NCI-H82 treated with DMSO at 0.1 percent for 48 hours (cell line): ENCODE measurements around the gene EPN2.

Experiments
- DNase-seq: peaks from one replicate; lab custom pipeline; 2025; ENCODE audit not compliant: unreplicated experiment; lab: John Stamatoyannopoulos, UW

Gene EPN2

DNA sequence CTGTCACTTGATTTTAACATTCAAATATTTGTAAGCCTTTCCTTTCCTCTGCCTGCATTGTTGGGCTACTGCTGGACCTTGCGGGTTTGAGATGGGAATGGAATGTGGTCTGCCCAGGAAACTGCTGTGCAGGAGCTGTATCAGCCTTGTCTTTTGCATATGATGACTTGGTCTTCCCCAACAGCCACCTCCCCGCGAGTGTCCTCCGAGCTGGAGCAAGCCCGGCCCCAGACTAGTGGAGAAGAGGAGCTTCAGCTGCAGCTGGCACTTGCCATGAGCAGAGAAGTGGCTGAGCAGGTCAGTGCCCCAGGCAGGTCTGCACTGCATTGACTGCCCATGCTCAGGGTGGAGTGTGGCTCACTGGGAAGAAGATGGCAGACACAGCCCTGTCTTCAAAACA, 72.5 kb downstream of the EPN2 start:
- no peak for DNase-seq

DNA sequence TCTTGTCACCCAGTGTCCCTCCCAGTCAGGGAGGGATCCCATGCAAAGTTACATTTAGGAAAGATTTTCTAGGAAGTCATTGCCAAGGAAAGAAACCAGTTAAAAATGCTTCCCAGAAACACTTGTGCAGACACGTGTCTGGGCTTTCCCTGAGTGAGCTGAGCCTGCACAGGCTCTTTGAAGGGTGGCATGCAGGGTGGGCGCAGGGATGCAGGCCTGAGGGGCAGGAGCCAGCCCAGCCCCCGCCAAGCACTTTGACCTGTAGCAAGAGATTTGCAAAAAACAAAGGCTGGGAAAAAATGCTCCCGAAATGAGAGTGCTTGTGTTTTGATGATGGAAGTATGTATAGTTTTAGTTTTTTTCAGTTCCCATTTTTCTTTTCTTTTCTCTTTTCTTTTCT, 73.0 kb downstream of the EPN2 start:
- no peak for DNase-seq

- no peak for DNase-seq
Measured at GRCh38 chr17:19311016-19311415, 73.8 kb downstream of the EPN2 start.

DNA sequence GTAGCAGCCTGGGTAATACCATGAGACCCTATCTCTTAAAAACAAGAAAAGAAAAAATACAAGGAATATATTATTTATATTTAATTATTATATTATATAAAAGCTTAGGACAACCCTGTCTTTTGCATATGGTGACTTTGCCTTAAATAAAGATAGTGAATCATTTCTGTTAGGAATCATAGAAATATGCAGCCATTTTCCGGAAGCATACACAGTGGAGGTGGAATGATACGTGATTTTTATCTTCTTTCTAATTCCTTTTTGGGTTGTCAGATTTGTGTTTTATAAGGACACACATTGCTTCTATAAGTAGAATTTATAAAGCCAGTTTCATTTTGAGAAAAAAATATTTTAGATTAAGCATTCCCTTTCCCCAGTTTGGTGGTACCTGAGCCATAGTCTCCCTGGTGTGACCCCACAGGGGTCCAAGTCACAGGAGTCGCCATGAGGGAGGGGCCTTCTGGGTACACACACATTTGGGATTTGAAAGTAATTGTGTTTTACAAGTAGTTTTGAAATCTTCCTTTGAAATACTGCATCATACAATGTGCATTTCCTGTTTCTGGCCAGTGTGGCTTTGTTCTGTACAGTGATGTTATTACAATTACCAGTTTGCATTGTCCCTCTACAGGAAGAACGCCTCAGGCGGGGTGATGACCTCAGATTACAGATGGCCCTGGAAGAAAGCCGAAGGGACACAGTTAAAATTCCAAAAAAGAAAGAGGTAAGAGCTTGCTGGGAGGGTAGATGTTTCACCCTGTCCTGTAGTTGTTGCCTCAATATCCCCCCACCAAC, 74.5 kb downstream of the EPN2 start:
- no peak for DNase-seq

- DNase-seq, result no peak
Measured at GRCh38 chr17:19312406-19312805, 75.2 kb downstream of the EPN2 start.

DNA sequence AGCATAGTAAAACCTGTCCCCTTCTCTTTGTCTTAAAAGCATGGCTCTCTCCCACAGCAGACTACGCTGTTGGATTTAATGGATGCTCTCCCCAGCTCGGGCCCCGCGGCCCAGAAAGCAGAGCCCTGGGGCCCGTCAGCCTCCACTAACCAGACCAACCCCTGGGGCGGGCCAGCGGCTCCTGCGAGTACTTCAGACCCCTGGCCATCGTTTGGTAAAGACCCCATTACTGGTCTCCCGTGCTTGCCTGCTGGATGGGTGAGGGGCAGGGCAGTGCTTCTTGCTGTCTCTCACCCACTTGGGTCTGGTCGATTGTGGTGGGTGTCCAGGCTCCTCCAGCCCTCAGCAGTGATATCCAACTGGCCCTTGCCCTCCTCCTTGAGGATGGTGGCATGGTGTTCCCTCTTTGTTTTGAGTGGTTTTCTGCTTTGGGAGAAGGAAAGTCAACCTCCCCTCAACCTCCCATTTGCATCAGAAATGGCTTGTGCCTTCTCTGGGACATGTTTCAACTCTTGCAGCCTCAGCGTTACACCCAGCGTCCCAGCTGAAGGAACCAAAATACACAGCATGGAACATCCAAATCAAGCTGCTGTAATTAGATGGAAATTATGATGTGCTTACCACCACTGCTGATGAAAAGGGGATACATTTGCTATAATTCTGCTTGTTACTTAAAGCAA, 76.0 kb downstream of the EPN2 start:
- DNase-seq, result no peak

DNA sequence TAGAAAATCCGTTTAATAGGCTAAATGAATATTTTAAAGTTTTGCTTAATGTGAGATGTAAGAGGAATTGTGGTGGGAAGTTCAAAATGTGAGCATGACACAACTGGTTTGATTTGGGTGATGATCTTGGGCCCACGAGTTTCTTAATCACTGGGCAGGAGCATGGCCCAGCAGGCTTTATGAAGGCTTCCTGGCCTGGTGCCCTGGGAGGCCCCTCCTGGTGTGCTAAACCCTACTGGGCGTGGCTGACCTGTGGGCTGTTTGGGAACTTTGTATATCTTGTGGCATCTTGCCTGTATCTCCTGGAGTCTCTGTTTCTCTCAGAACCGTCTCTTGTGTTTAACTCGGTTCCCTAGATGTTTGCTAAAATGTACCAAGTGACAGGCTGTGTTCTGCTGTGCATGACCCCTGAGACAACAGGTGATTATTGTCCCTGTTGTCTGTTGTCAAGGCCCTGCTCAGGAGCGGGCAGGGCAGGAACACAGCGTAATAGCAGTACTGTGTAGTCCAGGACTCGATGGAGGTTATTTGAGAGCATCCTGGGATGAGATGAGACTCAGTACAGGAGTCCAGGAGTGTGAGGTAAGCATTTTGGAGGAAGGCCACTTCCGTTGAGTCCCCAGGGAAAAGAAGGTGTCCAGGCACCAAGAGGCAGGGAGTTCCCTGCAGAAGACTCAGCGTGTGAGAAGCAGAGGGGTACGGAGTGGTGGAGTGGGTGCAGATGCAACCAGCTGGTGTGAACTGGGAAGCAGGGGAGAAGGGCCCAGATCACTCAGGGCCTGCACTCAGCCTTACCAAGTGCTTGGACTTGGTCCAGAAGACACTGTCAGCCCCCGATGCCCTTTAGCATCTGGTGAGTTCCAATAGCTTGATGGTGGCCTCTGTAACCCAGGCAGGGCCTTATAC, 76.8 kb downstream of the EPN2 start:
- DNase-seq, result no peak

GRCh38 chr17:19315104-19315503, 77.9 kb downstream of the EPN2 start:
- no peak for DNase-seq

DNA sequence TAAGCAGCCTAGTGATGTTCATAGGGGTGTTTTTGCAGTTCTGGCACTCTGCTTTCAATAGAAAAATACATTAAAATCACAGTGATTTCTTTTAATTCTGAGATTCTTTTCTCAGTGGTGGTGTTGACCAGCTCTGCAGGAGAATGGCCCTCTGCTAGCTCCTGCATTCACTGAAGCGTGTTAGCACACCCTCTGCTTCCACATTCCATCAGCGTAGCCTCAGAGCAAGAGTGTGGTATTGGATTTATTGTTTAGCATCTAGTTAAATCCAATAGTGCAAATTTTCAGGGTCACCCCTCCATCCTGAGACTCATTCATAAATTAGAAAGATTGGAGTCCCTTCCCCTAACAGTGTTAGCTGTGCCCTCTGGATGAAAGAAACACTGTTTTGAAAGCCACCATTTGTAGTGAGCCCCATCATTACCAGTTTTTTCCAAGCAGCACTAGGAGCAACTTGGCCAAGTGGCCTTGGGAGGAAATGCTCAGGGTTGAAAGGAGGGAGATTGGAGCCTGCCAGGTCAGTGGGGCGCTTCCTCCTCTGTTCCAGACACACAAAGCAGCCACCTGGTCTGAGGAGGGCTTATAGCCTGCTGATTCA, 79.7 kb downstream of the EPN2 start:
- no peak for DNase-seq

DNA sequence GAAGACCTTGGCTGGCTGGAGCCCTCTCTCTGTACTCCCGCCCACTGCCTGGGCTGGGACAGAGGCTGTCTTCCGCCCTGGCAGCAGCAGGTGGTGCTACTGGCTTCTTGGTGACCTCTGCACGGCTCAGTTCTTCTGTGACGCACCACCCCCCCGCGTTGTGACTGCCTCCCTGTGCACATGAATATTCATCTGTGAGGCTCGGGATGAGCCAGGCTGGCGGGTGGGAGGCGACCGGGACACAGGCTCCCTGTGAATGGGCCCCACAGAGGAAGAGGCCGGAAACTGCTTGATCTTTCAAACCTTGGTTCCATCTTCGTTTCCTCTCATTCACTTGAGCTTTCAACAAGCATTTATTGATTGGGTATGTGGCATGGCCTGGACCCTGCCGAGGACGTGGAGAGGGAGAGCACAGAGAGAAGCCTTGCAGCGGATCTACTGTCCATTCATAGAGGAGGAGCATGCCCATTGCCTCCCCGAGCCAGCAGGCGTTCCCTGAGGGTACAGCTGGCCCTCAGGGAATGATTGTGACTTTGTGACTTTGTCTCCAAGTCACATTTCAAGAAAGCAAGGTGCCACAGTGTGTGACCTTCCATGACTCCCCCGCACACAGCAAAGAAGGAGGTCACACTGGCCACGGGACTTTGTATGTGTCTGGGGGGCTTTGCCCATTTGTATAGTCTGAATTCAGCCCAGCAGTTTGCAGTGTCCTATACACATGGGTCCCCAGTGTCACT, 80.4 kb downstream of the EPN2 start:
- peak; percentile 94 for DNase-seq

GRCh38 chr17:19318611-19319010, 81.4 kb downstream of the EPN2 start:
- DNase-seq, result no peak

- DNase-seq, result no peak
Measured at GRCh38 chr17:19319771-19320505, 82.8 kb downstream of the EPN2 start.

GRCh38 chr17:19320876-19321275, 83.7 kb downstream of the EPN2 start:
- DNase-seq, result no peak

- DNase-seq, result no peak
Measured at GRCh38 chr17:19321481-19322128, 84.4 kb downstream of the EPN2 start.

DNA sequence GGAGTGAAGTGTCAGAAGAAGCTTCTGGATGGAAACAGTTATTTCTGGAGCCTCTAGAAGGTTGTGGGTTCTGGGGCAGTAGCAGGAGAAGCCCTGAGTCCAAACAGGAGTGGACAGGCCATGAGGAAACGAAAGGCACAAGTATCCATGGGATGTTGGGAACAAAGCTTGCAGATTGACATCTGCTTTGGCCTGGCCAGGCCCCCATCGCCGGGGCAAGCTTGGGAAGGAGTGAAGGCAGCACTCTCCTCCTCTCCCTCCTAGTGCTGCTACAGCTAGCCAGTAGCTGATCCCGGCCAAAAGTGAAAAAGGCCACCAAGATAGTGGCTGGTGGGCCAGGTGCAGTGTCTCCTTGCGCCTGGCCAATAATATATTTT, 85.0 kb downstream of the EPN2 start:
- no peak for DNase-seq

GRCh38 chr17:19322861-19323260, 85.7 kb downstream of the EPN2 start:
- no peak for DNase-seq

DNA sequence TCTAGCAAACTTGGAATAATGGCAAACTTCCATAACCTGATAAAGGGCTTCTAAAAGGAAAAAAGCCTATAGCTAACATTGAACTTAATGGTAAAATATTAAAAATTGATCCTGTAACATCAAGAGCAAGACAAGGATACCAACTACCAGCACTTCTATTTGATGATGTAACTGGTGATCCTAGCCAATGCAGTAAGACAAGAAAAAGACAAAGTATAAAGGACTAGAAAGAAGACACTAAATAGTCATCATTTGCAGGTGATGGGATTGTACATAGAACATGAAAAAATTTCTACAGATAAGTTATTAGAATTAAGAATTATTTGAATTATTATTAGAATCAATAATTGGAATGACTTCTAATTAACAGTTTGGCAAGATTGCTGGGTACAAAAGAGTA, 88.4 kb downstream of the EPN2 start:
- DNase-seq, result no peak

DNA sequence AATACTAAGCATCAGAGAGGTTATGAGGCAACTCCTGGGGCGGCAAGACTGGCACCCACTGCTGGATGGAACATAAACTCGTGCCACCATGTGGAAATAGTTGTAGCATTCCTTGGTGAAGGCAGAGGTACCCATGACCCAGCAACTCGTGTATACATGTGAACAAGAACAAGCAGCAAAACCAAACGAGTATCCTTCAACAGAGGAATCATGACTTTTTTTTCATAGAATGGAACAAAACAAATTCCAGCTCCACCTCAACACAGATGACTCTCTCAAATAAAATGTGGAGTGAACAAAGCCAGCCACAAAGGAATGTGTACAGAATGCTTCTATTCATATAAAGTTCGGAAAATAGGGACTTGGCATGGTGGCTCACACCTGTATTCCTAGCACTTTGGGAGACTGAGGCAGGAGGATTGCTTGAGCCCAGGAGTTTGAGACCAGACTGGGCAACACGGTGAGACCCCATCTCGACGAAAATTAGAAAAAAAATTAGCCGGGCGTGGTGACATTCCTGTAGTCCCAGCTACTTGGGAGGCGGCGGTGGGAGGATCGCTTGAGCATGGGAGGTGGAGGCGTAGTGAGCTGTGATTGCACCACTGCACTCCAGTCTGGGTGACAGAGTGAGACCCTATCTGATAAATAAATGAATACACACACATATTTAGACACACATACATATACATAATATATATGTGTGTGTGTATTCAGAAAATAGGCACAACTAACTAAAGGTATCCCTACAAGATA, 90.0 kb downstream of the EPN2 start:
- DNase-seq, result no peak
